GM19238 (cell line): ENCODE data around the gene AGPAT4.
"Not testable (repeated sequence)": the region's sequence is repeated elsewhere in the genome, so short reads cannot be mapped to it uniquely, and the experiment has no call there.

ENCODE experiments used
- DNase-seq: peaks from one replicate; pipeline ENCODE4 v3.0.0; 2011; ENCODE audit warnings: low spot score; ENCODE audit not compliant: insufficient read length

AGPAT4 gene

DNA sequence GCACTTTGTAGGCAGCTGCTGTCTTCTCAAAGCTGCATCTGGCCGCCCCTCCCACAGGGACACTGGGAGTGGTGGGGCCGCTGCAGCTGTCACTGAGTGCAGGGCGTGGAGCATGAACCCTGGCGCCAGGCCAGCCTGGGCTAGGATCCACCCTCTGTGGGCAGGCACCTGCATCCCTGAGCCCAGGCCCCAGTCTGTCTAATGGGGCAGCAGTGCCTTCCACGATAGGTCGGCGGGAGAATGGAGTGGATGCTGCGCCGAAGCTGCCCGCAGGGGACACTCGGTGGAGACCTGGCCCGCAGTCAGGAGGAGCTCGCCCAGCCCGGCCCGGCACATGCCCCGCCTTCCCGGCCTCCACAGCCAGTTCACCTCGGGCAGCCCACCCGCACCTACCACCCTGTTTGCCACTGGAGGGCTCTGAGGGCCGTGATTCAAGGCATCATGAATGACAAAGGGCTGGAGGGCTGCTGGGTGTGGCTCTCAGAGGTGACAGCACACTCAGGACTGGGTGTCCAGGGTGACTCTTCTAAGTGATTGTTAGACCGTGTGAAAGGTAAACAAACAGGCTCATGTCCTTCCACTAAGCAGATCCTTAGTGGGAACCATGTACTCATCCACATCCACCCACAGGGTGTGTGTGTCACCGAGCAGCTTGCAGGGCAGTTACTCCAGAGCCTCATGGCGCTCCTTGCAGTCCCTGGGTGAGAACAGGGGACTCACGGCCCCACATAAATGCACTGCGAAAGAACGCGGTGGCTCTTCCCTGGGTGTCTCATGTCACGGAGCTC lies 133.9 kb downstream of the AGPAT4 start:
- no peak for DNase-seq

DNA sequence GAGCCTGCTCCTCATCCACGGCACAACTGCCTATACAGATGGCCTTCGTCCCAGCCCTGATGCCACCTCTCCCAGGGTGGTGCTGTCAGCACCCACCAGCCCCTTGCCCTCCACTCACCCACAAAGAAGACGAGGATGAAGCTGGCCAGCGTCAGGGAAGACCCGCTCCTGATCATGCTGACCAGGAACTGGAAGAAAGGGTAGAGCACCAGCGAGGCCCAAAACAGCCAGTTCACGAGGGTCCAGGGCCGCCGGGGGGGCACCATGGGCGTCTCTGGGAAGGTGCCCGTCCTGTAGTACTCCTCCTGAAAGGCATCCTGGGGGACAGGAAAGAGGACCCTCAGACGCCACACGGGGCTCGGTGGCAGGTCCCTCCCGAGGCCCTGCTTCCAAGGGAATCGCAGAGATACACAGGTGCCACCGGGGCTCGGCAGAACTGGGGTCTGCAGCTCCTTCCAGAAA lies 134.5 kb downstream of the AGPAT4 start:
- no peak for DNase-seq

DNA sequence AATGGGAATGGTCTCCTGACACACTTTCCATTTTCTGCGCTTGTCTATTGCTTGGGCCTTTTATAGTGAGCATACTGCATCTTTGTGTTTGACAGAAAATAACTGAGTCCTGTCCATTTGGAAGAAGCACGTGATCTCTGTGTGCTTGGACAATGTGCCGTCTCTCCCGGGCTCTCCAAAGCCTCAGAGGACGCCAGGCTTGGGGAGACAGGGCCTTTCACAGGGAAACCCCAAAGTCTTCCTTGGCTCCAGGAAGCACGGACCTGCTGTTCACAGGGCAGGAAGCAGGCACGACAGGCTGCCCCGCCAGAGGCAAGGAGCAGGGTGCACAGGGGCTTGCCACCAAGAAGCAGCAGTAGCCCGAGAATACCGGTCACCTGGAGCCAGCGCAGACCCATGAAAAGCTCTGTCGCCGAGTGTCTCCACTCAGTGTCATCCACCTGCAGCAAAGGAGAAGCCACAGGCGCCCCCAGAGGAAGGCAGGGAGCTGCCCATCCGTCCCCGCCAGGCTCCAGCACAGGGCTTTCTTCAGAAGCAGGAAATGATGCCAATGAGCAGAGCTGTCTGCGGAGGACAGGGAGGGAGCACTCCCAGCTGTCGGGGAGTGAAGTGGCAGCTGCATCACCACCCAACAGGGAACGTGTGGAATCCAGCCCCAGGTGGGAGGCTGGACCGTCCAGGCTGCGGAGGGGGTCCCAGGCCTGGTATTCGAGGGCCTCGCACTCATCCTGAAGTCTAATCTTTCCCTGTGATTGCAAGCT lies 135.1 kb downstream of the AGPAT4 start:
- DNase-seq: no peak

DNA sequence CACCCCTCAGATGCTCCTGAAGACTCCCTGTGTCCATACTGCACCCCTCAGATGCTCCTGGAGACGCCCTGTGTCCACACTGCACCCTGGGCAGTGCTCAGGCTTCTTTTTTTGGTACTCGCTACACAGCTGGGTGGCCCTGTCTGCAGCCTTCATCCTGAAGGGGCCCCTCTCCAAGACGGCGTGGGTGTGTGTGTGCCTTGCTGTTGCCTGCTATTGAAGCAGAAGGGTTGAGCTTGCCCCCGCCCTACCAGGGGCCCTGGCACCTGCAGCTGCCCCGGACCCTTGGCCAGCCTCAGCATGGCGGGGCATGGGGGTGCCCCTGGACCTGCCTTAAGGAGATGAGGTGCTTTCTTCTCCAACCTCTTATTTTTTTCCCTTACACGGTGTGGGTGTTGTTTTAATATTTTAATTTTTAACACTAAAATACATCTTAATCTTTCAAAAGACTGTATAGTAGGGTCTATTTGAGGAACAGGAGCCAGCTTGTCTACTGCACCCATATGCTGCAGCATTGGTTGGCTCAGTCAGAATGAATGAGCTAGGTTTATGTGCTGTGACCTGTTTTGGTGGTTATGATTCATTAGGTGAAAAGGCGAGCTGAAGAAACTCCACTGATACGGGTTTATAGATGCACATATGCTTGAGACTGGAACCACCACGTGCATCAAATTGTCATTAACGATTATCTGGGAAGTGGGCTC lies 135.9 kb downstream of the AGPAT4 start:
- no peak for DNase-seq

DNA sequence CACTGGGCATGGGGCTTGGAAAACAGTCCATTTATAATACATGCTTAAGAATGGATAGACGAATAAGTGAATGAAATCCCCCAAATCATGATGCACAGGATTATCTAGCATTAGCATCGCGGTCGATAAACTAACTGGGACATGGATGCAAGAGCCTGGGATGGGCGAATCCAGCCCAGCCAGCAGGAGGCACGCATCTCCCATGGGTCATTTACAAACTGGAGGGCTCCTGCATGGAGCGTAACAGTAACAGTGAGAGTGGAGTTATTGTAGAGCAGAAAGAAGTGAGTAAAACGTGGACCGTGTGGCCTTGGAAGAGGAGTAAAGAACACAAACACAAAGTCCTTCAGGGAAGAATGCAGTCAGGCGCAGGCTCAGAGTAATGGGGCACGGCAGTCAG lies 136.5 kb downstream of the AGPAT4 start:
- DNase-seq: no peak

DNA sequence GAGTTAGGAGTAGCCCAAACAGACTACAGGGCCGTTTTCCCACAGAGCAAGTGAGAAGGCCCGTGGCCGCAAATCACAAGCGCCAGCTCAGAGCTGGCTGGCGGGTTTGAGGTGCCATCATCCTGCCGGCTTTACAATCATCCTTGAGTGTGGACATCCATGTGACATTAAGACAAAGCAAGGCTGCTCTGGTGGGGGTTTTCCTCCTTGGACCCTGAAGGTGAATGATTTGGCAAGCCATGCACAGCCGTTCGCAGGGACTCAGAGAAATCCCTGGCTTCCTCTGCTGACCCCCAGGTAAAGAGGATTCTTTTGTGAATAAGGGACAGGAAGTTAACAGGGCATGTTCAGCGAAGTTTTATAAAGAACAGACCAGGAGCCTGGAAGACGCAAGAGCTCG lies 137.2 kb downstream of the AGPAT4 start:
- no peak for DNase-seq

DNA sequence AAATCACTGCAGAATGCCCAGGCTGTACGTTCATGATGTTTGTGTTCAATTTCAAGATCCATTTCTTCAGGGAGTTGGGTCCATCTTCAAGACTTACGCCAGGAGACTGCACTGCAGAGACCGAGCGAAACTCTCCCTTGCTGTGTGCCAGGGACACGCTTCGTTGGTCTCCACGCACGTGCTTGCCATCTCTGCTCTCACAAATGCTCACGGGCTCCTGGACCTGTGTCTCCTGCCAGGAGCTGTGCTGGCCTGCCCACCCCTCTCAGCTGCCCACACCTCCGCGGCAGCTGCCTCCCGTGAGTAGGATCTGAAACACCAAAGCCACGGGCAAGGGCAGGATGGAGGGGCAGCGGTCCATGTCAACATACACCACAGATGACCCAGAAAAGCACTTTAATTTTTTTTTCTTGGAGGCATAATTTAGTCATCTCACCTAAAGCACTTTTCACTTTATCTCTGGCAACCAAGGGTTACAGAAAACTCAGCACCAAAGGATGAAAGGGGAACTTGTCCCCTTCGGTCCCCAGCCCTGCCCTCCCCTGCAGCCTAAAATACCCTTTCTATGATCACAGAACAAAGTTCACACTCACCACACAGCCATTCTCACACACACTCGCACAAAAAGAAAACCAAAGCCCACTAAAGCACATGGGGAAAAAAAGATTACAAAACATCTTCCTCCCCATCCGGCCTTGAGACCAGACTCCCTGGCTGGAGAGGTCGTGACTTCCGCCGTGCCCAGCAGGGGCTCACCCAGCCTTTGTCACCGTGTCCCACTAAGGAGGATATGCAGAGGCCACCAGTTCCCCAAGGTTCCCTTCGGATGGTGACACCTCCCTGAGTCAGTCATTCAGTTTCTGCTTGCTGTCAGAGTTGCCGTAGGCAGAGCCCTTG lies 137.9 kb downstream of the AGPAT4 start:
- DNase-seq: no peak

DNA sequence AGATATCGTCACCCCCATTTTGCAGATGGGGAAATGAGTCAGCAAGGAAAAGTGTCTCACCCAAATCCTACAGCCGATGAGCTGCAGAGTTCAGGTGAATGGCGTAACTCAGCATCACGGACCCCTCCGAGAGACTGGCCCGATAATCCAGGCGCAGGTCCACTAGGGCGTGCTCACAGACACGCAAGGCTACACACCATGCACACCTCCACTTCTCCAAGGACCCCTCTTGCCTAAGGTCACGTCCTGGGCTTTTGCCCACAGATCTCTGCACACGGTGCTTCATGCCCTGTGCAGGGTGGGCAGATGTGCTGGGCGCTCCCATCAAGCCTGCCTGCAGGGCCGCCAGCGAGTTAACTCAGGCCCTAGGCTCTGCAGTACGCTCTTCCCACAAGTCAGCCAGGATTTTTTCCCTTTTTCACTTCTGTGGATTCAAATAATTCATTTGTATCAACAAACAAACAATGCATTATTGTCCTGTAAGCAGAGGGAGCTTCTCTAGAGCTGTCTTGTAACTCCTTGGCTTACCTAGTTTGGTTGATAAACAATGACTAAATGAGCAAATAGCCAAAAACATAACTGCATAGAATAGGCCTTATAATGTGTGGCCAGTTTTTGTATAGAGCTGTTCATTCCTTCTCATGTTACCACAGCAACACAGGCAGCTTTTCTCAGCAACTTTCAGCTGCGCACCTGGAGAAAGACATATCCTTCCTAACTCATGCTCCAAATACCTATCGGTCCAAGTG lies 139.1 kb downstream of the AGPAT4 start:
- no peak for DNase-seq

DNA sequence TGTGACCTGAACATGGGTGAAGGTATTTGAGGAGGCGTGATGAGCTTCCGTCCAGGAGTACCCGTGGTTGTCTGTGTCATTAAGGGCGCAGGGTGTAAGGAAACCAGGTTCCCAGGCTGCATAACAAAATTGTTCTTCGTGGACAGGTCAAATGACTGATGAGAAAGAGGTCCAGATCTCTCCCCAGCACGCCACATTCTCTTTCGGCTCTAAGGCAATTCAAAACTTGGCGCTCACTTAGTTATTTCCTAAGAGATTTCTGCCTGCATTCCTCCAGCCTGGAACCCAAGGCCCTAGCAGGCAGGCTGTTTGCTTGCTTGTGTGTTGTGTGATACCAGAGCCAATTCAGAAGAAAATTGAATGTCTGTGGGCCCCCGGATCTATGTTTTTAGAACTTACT lies 139.9 kb downstream of the AGPAT4 start:
- DNase-seq: no peak

DNA sequence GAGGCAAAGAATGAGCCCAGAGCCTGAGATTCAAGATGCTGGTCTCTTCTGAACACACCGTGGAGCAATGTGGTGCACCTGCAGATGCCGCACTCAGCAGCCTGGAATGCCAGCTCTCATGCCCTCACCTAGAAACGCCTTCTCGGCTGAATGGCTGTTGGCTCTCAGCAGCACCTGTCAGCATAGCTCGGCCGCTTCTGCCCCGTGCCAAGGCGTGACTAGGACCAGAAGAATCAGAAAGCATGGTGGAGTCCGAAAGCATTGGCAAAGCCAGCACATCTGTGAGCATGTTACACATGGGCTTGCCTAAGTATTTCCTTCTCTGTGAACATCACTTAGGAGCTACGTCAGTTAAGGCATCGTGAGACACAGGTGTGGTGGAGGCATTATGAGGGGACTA lies 141.5 kb downstream of the AGPAT4 start:
- no peak for DNase-seq

DNA sequence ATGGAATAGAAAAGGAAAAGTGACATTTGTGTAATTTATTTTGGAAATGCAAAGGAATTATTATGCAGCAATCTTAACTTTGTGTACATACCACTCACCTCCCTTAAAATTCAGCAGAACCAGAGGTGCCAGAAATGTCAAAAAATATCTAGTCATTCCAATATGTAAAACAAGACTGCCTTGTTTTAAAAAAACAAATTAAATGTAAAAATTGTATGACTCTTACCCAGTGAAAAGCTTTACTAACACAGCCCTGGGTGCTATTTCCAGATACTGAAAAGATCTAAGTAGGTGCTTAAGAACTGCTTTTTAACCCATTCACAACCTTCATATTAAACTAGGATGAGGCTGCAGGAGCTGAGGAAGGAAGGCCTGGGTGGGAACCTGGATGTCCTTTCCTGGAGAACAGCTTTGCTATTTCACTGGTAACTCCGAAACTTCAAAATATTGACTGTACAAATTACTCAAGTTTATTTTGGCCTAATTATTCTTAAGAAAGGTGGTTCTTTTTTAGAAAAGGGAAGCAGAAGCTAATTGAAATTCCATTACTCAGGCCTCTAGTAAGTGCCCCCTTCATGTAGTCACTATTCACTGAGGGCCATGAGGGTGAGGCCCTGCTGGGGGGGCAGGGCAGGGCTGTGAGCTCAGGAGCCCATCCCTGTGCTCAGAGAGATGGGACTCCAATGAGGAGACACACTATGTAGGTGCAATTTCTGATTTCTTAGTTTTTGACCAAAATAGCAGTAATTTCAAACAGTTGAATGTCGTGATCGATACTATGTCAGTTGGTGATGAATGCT lies 142.7 kb downstream of the AGPAT4 start:
- no peak for DNase-seq

DNA sequence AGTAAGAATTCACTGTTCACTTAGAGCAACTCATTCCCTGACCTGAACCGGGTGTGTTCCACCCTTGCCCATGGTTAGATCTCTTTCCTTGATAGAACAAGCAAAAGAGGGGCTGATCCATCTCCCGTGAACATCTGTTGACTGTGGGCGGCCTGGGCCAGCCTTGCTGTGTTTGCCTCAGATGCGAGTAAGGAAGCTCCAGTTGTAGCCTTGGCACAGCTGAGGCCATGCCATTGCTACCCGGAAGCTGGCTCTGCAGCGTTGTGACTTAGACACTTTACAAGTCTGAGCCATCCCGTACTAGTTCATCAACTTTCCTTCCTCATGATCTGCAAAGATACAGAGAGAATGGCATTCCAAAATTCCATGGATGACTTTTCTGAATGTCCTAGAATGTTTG lies 143.3 kb downstream of the AGPAT4 start:
- DNase-seq: no peak

DNA sequence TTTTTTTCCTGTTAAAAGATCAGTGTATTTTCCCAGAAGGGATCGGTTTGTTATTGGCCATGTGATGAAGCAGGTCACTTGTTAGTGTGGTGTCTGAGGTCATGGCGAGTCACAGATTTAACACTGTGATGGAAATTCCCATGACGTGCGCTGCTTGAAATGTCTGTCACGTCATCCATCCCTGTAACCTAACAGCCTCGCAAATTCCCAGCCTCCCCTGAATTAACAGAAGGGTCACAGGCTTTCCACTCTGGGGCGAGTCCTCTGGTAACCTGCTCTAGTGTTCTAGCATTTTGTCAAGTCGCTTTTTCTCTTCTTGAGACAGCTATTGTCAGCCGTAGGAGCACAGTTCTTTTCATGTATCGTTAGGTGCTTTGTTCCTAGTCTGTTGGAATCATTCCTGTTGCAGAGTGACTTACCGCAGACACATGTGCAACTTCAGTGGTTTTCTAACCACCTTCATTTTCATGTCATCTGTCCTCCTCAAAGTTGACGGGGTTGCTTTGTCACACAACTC lies 145.1 kb downstream of the AGPAT4 start:
- no peak for DNase-seq

DNA sequence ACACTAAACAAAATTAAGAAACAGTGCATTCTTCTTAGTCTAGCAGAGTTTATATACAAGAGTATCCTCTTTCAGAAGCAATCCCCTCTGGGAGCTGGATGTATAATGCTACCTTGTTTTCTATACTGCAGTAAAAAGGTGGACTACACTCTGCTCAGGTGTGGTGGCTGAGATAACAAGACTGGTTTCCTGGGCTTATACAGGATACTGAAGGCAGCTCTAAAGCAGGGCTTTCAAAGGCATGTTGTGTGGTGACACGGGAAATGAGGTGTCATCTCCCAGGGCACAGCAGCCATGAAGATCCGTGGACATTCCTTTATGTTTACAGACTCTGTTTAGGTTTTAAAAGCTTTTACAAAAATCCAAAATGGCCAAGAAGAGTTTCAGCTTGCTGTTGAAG lies 145.6 kb downstream of the AGPAT4 start:
- DNase-seq: no peak

DNA sequence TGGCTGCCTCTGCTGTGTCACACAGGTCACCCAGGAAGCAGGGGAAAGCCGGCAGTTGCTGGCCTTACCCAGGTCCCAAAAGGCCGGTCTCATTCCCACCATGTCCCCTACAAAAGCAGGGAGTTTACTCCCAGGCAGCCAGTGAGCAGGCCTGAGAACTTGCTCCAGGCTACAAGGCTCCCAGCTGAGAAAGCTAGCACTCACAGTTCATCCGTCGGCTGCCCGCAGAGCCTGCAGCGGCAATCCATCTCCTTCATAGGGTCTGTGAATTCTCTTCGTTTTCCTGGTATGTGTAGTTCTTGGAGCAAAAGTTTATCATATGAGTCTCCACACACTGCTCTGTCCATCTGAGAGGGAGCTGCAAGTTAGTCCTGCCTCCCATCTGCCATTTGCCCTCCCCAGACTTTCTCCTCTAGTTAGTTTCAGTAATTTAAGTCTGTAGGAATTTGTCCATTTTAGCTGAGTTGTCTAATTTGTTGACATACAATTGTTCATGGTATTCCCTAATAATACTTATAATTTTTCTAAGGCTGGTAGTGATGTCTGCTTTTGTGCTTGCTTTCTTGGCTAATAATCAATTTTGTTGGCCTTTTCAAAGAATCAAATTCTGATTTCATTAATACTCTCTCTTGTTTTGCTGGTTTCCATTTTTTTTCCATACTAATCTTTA lies 146.7 kb downstream of the AGPAT4 start:
- DNase-seq: no peak

DNA sequence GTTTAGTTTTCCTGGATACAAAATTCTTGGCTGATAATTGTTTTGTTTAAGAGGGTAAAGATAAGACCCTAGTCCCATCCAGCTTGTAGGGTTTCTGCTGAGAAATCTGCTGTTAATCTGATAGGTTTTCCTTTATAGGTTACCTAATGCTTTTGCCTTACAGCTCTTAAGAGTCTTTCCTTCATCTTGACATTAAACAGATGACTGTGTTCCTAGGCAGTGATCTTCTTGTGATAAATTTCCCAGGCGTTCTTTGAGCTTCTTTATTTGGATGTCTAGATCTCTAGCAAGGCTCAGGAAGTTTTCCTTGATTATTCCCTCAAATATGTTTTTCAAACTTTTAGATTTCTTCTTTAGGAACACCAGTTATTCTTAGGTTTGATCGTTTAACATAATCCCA lies 148.3 kb downstream of the AGPAT4 start:
- no peak for DNase-seq

DNA sequence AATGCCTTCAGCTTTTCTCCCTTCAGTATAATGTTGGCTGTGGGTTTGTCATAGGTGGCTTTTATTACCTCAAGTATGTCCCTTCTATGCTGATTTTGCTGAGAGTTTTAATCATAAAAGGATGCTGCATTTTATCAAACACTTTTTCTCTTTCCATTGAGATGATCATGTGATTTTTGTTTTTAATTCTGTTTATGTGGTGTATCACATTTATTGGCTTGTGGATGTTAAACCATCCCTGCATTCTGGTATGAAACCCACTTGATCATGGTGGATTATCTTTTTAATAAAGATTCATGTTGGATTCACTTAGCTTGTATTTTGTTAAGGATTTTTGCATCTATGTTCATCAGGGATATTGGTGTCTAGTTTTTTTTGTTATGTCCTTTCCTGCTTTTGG lies 150.5 kb downstream of the AGPAT4 start:
- not testable (repeated sequence) for DNase-seq

DNA sequence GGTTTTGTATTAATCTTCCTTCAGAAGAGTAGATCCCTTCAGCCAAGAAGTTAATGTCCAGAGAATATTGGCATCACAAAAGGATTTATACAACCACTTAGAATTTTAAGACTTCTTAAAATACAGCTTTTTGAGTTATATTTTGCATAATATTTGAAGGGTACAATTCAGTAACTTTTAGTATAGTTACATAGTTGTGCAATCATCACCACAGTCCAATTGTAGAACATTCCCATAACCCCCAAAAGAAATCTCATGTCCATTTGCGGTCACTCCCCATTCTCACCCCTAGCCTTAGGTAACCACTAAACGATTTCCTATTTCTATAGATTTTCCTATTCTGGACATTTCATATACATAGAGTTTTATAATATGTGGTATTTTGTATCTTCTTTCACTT lies 155.9 kb downstream of the AGPAT4 start:
- no peak for DNase-seq

DNA sequence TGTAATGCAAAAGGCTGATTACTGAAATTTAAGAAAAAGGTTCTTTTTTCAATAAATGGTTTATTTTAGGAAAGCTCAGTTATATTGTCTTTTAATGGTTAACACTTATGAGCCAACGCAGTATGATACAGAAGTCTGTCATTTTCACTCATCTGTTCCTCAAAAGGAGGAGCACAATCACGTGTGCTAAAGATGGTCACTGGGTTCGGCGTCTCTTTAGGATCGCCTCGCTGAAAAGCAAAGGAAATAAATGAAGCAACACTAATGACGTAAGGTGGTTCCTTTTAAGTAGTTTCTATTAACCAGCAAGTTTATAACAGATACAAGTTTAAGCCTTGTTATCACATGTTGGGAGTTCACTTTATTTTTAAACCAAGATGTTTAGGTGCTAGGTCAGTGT lies 156.6 kb downstream of the AGPAT4 start:
- no peak for DNase-seq
